ENCODE data around the gene GABRR1.
"Not testable (repeated sequence)": the region's sequence is repeated elsewhere in the genome, so short reads cannot be mapped to it uniquely, and the experiment has no call there.

GABRR1 gene

DNA sequence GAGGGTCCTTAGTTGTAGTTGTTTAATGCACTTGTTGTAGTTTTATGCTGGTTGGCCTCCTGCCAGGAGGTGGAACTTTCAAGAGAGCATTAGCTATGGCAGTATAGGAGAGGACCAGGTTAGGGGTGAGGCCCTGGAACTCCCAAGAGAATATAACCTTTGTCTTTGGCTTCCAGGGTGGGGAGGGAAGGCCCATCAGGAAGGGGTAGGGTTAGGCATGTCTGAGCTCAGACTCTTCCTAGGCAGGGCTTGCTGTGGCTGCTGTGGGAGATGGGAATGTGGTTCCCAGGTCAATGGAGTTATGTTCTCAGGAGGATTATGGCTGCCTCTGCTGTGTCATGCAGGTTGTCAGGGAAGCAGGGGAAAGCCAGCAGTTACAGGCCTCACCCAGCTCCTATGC, 20.0 kb upstream of the GABRR1 start:
- no peaks in the 10 kb centered on the region for H3K27me3 ChIP-seq (ENCODE audit: insufficient read depth, low read depth, severe bottlenecking)
- no peak for TF ChIP-seq CTCF (IDR thresholded peaks at IDR 0.05; ENCODE audit: low read depth, low read length)
- DNase-seq = no peak
- no peaks in the 10 kb centered on the region for H3K9me3 ChIP-seq (ENCODE audit: severe bottlenecking)
- no peak overlapping the region for H3K27ac ChIP-seq
- no peaks in the 10 kb centered on the region for H3K36me3 ChIP-seq
- no peak overlapping the region for H3K4me3 ChIP-seq (ENCODE audit: low read depth, low read length)

DNA sequence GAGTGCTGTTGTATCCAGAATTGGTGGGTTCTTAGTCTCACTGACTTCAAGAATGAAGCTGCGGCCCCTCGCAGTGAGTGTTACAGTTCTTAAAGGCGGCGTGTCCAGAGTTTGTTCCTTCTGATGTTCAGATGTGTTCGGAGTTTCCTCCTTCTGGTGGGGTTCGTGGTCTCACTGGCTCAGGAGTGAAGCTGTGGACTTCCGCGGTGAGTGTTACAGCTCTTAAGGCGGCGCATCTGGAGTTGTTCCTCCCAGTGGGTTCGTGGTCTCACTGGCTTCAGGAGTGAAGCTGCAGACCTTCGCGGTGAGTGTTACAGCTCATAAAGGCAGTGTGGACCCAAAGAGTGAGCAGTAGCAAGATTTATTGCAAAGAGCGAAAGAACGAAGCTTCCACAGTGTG, 16.4 kb upstream of the GABRR1 start:
- H3K27ac ChIP-seq; H3K4me3 ChIP-seq (ENCODE audit: low read depth, low read length); H3K36me3 ChIP-seq; H3K9me3 ChIP-seq (ENCODE audit: severe bottlenecking); DNase-seq; H3K27me3 ChIP-seq (ENCODE audit: insufficient read depth, low read depth, severe bottlenecking): not testable (repeated sequence)

DNA sequence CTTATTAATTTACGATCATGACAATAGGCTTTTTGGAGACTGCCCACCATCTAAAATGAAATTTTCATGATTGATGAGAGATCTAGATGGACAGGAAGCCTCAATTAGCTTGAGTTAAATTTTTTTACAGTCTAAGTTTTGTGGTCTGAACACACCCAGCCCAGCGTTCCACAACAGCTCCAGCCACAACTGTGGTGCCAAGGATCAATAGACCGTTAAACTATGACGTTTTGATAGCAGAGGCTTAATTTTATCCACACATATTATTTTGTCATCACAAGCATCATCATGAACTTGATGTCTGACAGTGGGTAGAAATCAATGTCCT, 5.5 kb upstream of the GABRR1 start:
- Histone ChIP-seq H3K36me3 (no peaks in the 10 kb centered on the region), H3K4me3 (ENCODE audit: low read depth, low read length) (no peak overlapping the region), H3K9me3 (ENCODE audit: severe bottlenecking) (no peaks in the 10 kb centered on the region), H3K27ac (no peak overlapping the region), H3K27me3 (ENCODE audit: insufficient read depth, low read depth, severe bottlenecking) (no peaks in the 10 kb centered on the region)
- no peak for TF ChIP-seq CTCF (IDR thresholded peaks at IDR 0.05; ENCODE audit: low read depth, low read length)
- DNase-seq = no peak

GRCh38 chr6:89221971-89222711, 5.0 kb upstream of the GABRR1 start:
- Histone ChIP-seq H3K36me3 (no peaks in the 10 kb centered on the region), H3K27me3 (ENCODE audit: insufficient read depth, low read depth, severe bottlenecking) (no peaks in the 10 kb centered on the region), H3K9me3 (ENCODE audit: severe bottlenecking) (no peaks in the 10 kb centered on the region), H3K27ac (no peak overlapping the region), H3K4me3 (ENCODE audit: low read depth, low read length) (no peak overlapping the region)
- TF ChIP-seq CTCF (IDR thresholded peaks at IDR 0.05; ENCODE audit: low read depth, low read length) = no peak
- no peak for DNase-seq

GRCh38 chr6:89221129-89221528, 4.0 kb upstream of the GABRR1 start:
- no peak for TF ChIP-seq CTCF (IDR thresholded peaks at IDR 0.05; ENCODE audit: low read depth, low read length)
- no peaks in the 10 kb centered on the region for H3K27me3 ChIP-seq (ENCODE audit: insufficient read depth, low read depth, severe bottlenecking)
- H3K9me3 ChIP-seq (ENCODE audit: severe bottlenecking) = no peaks in the 10 kb centered on the region
- H3K27ac ChIP-seq = no peak overlapping the region
- H3K36me3 ChIP-seq = no peaks in the 10 kb centered on the region
- no peak overlapping the region for H3K4me3 ChIP-seq (ENCODE audit: low read depth, low read length)
- DNase-seq = no peak

DNA sequence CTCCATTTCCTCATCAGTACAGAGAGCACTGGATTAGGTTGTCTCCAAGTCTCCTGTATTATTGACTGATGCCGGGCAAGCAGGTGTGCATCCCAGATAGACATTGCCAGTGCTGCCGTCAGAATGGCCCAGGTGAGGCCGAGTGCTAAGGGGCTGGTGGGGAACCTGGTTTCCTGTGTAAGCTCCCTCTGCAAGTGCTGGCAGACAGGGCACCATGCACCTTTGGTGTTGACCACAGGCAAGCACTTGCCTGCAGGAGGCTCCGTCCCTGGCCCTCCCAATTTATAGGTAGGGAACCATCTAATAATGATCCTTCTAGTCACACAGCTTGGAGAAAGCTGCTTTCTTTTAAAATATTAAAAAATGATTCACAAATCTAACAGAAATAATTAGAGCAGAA, 747 bp downstream of the GABRR1 start:
- no peak for TF ChIP-seq CTCF (IDR thresholded peaks at IDR 0.05; ENCODE audit: low read depth, low read length)
- Histone ChIP-seq H3K36me3 (no peaks in the 10 kb centered on the region), H3K4me3 (ENCODE audit: low read depth, low read length) (no peak overlapping the region), H3K27me3 (ENCODE audit: insufficient read depth, low read depth, severe bottlenecking) (no peaks in the 10 kb centered on the region), H3K9me3 (ENCODE audit: severe bottlenecking) (no peaks in the 10 kb centered on the region), H3K27ac (no peak overlapping the region)
- DNase-seq = no peak
